ENCODE data around the gene DVL2.
A peak's percentile ranks its signal among the peaks of the same experiment; 100 is the strongest.

The DVL2 gene

DNA sequence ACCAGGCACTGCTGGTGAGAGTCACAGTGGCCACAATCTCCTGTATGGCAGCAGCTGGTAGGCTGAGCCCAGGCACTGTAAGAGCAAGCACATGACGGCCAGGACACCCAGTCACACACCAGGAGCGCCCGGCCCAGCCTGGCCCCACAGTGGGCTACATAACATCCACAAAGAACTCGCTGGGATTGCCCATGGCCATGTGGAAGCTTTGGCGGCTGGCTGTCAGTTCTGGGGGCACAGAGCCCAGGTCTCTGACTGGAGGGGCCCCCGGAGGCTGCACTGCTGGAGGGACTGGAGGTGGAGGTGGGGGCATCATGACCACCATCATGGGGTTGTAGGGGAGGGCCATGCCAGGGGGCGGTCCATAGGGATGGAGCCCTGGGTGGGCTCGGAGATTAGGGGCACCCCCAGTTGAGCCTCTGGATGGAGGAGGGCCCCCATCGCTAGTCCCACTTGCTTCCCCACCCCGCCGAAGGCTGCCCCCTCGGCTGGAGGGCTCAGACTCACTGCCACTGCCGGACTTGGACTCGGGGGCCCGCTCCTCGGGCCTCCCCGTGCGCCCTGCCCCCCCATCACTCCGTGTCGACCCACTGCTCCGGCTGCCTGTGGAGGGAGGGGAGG lies 8.5 kb downstream of the DVL2 start:
- Histone ChIP-seq H3K9me3 (ENCODE audit: low read depth, low read length) (no peaks in the 10 kb centered on the region), H3K9ac (ENCODE audit: insufficient read length) (no peak overlapping the region), H3K4me3 (no peak overlapping the region), H3K27ac (peak overlapping the region; percentile 60), H3K36me3 (ENCODE audit: insufficient read depth, low read length) (peaks cover 95% of the 10 kb centered on the region)
- TF ChIP-seq FOXP2 (optimal IDR thresholded peaks at IDR 0.05; ENCODE audit: control extremely low read depth, extremely low read length, insufficient read depth) (no peak), POLR2AphosphoS5 (IDR thresholded peaks at IDR 0.05; ENCODE audit: borderline replicate concordance, low read depth, low read length) (no peak), EZH2 (IDR thresholded peaks at IDR 0.05) (no peak)
- DNase-seq (ENCODE audit: low read depth, low spot score): no peak

DNA sequence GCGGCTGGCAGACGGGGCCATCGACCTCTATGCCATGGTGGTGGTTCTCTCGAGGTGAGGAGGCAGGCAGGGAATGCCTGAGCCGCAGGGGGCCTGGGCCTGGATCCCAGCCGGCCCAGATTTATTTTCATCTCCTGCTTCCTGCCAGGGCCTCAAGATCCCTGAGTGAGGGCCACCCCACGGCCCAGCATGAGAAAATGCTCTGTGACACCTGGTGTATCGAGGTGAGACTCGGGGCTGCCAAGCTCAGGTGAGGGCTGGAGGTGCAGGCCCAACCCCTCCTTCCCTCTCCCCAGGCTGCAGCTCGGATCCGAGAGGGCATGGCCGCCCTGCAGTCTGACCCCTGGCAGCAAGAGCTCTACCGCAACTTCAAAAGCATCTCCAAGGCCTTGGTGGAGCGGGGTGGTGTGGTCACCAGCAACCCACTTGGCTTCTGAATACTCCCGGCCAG lies 9.6 kb downstream of the DVL2 start:
- no peaks in the 10 kb centered on the region for H3K9me3 ChIP-seq (ENCODE audit: low read depth, low read length)
- no peak overlapping the region; the same call in 1 of the 2 replicates for H3K27ac ChIP-seq
- no peak overlapping the region for H3K4me3 ChIP-seq
- peaks cover 86% of the 10 kb centered on the region for H3K36me3 ChIP-seq (ENCODE audit: insufficient read depth, low read length)
- H3K9ac ChIP-seq (ENCODE audit: insufficient read length): no peak overlapping the region
- TF ChIP-seq POLR2AphosphoS5 (IDR thresholded peaks at IDR 0.05; ENCODE audit: borderline replicate concordance, low read depth, low read length) (no peak), FOXP2 (optimal IDR thresholded peaks at IDR 0.05; ENCODE audit: control extremely low read depth, extremely low read length, insufficient read depth) (no peak), EZH2 (IDR thresholded peaks at IDR 0.05) (no peak)
- DNase-seq (ENCODE audit: low read depth, low spot score): no peak

DNA sequence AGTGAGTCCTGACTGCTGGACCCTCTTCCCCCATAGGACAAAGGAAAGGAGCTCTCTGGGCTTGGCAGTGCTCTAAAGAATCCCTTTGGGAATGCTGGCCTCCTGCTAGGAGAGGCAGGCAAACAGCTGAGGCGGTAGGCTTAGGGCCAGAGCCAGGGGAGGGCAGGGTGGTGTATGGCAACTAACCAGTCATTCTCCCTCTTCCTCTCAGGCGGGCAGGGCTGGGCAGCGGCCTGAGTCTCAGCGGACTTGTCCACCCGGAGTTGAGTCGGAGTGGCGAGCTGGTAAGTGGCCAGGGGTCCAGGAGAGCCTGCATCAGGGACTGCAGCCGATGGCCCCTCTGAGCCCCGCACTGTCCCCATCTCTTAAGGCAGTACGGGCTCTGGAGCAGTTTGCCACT lies 10.2 kb downstream of the DVL2 start:
- no peak for TF ChIP-seq EZH2 (IDR thresholded peaks at IDR 0.05)
- Histone ChIP-seq H3K4me3 (no peak overlapping the region), H3K9me3 (ENCODE audit: low read depth, low read length) (no peaks in the 10 kb centered on the region), H3K36me3 (ENCODE audit: insufficient read depth, low read length) (peaks cover 80% of the 10 kb centered on the region), H3K9ac (ENCODE audit: insufficient read length) (no peak overlapping the region), H3K27ac (no peak overlapping the region)
- no peak for DNase-seq (ENCODE audit: low read depth, low spot score)

DNA sequence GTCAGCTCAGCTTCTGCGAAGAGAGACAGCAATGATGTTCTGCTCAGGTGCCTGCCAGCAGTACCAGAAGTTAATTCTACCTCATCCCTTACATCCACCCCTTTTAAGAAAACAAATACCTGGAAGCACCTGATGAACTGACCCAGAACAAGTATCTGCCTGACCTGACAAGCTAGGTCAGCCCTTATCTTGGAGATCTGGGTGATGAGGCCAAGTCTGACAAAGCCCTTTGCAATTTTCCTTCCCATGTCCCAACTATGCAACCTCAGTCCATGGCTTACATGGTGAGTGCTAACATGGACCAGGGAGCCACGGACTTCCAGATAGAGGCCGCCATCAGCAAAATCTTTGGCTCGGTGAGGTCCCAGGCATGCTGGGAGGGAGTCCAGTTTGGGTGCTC lies 10.9 kb downstream of the DVL2 start:
- DNase-seq (ENCODE audit: low read depth, low spot score): no peak
- no peak overlapping the region for H3K9ac ChIP-seq (ENCODE audit: insufficient read length)
- no peak overlapping the region for H3K27ac ChIP-seq

DNA sequence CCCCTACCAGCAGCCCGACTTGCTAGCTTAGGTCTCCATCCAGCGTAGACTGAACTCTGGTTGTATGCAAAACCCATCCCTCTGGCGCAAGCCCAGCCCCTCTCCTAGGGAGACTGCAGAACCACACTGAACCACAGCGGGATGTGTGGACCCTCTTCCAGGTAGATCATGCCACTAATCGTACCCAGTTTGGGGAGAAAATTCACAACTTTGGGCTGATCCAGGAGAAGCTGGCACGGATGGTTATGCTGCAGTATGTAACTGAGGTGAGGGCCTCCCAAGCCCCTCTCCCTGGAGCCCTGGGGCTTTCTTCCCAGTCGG lies 11.4 kb downstream of the DVL2 start:
- Histone ChIP-seq H3K36me3 (ENCODE audit: insufficient read depth, low read length) (peaks cover 69% of the 10 kb centered on the region), H3K4me3 (no peak overlapping the region), H3K27ac (0 out of 2 replicates have a peak overlapping the region, but pooled peaks have one; percentile 19), H3K9ac (ENCODE audit: insufficient read length) (no peak overlapping the region), H3K9me3 (ENCODE audit: low read depth, low read length) (no peaks in the 10 kb centered on the region)
- no peak for DNase-seq (ENCODE audit: low read depth, low spot score)
- TF ChIP-seq FOXP2 (optimal IDR thresholded peaks at IDR 0.05; ENCODE audit: control extremely low read depth, extremely low read length, insufficient read depth) (no peak), POLR2AphosphoS5 (IDR thresholded peaks at IDR 0.05; ENCODE audit: borderline replicate concordance, low read depth, low read length) (no peak), EZH2 (IDR thresholded peaks at IDR 0.05) (no peak)

More for the DNA sequence above, 10.9 kb downstream of the DVL2 start:
- Histone ChIP-seq H3K9me3 (ENCODE audit: low read depth, low read length) (no peaks in the 10 kb centered on the region), H3K4me3 (no peak overlapping the region), H3K36me3 (ENCODE audit: insufficient read depth, low read length) (peaks cover 73% of the 10 kb centered on the region)
- TF ChIP-seq POLR2AphosphoS5 (IDR thresholded peaks at IDR 0.05; ENCODE audit: borderline replicate concordance, low read depth, low read length) (no peak), EZH2 (IDR thresholded peaks at IDR 0.05) (no peak), FOXP2 (optimal IDR thresholded peaks at IDR 0.05; ENCODE audit: control extremely low read depth, extremely low read length, insufficient read depth) (no peak)

DNA sequence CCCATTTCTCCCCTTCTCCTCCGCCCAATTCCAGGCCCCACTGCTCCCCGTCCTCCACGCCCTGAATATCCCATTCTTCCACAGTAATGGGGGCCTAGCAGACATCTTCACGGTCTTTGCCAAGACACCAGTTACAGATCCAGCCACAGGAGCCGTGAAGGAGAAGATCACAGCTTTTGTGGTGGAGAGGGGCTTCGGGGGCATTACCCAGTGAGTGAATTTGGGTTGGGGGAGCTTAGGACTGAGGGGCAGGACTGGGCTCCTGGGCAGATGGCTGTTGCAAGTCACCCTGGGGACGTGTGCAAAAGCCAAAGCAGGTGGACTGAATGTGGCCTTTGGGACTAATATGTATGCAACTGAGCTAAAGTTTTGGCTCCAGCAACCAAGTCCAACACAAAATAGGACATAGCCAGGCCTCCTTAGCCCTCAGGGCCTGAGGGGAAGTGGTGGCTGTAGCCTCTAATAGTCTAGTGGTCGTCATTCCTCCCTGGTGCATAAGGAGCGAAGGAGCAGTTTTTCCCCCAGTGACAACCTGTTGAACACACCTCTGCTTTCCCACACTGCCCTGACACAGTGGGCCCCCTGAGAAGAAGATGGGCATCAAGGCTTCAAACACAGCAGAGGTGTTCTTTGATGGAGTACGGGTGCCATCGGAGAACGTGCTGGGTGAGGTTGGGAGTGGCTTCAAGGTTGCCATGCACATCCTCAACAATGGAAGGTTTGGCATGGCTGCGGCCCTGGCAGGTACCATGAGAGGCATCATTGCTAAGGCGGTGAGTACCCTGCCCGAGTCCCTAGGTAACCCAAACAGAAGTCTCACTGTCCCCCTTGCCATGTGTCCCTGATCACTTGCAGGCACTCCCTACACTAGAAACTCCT lies 12.0 kb downstream of the DVL2 start:
- peaks cover 63% of the 10 kb centered on the region for H3K36me3 ChIP-seq (ENCODE audit: insufficient read depth, low read length)
- H3K9me3 ChIP-seq (ENCODE audit: low read depth, low read length): no peaks in the 10 kb centered on the region
- DNase-seq (ENCODE audit: low read depth, low spot score): no peak
- peak overlapping the region; percentile 42; the same call in 1 of the 2 replicates for H3K27ac ChIP-seq
- H3K4me3 ChIP-seq: no peak overlapping the region
- H3K9ac ChIP-seq (ENCODE audit: insufficient read length): no peak overlapping the region
- no peak for TF ChIP-seq EZH2 (IDR thresholded peaks at IDR 0.05)
- TF ChIP-seq POLR2AphosphoS5 (IDR thresholded peaks at IDR 0.05; ENCODE audit: borderline replicate concordance, low read depth, low read length): no peak
- no peak for TF ChIP-seq FOXP2 (optimal IDR thresholded peaks at IDR 0.05; ENCODE audit: control extremely low read depth, extremely low read length, insufficient read depth)

DNA sequence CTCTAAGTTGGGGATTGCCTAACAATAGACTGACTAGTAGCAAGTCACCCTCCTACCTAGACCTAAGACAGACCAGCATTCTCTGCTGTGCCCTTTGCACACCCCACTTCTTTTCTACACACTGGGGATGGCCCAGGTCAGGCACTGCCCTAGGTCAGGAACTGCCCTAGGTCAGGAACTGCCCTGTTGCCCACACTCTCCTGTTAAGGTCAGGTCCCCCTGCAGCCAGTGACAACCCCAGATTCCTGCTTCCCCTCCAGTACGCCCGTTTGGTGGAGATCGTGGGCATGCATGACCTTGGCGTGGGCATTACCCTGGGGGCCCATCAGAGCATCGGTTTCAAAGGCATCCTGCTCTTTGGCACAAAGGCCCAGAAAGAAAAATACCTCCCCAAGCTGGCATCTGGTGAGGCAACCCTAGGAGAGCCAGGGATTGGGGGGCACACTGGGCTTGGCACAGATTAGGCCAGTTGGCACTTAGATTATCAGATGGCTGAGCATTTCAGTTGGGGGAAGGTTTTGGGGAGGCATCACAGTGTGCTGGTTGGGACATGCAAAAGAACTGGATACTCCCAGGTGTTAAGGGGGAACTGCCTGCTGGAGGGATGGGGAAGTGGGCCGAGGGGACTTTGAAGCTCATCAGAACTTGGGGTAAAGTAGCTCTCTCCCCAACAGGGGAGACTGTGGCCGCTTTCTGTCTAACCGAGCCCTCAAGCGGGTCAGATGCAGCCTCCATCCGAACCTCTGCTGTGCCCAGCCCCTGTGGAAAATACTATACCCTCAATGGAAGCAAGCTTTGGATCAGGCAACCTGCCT lies 12.8 kb downstream of the DVL2 start:
- Histone ChIP-seq H3K9me3 (ENCODE audit: low read depth, low read length) (no peaks in the 10 kb centered on the region), H3K27ac (peak overlapping the region; percentile 42; the same call in 1 of the 2 replicates)

More for the DNA sequence above, 12.8 kb downstream of the DVL2 start:
- no peak for DNase-seq (ENCODE audit: low read depth, low spot score)
- TF ChIP-seq POLR2AphosphoS5 (IDR thresholded peaks at IDR 0.05; ENCODE audit: borderline replicate concordance, low read depth, low read length) (0 out of 2 replicates have a peak, but pooled peaks have one; percentile 7), FOXP2 (optimal IDR thresholded peaks at IDR 0.05; ENCODE audit: control extremely low read depth, extremely low read length, insufficient read depth) (no peak)
- Histone ChIP-seq H3K9ac (ENCODE audit: insufficient read length) (no peak overlapping the region), H3K36me3 (ENCODE audit: insufficient read depth, low read length) (peaks cover 54% of the 10 kb centered on the region), H3K4me3 (peak overlapping the region; percentile 90)

Data from SK-N-MC (cell line).